GM23338 (cell line): Measurements from ENCODE around the gene KIAA1614.

ENCODE experiments used
- CTCF ChIP-seq, 2 experiments: fragments of 200-600 bp in 1 of 2; sonication (generic) in 1 of 2; conservative IDR thresholded peaks; 2 replicates each; pipeline versions ENCODE4 v1.5.1 to v1.6.1; 2016 to 2017; ENCODE audit warnings: antibody characterized with exemption in 2 of 2, low read depth in 2 of 2, mild to moderate bottlenecking in 2 of 2, moderate library complexity in 1 of 2
- ETS1 ChIP-seq: IDR thresholded peaks from 2 replicates; pipeline ENCODE4 v1.6.1; 2016; ENCODE audit warnings: antibody characterized with exemption
- EZH2 ChIP-seq: fragments of 200-600 bp; sonication (generic); IDR thresholded peaks from one replicate; pipeline ENCODE4 v1.8.0; 2017; ENCODE audit warnings: antibody characterized with exemption, mild to moderate bottlenecking, low read depth; ENCODE audit not compliant: unreplicated experiment

DNA sequence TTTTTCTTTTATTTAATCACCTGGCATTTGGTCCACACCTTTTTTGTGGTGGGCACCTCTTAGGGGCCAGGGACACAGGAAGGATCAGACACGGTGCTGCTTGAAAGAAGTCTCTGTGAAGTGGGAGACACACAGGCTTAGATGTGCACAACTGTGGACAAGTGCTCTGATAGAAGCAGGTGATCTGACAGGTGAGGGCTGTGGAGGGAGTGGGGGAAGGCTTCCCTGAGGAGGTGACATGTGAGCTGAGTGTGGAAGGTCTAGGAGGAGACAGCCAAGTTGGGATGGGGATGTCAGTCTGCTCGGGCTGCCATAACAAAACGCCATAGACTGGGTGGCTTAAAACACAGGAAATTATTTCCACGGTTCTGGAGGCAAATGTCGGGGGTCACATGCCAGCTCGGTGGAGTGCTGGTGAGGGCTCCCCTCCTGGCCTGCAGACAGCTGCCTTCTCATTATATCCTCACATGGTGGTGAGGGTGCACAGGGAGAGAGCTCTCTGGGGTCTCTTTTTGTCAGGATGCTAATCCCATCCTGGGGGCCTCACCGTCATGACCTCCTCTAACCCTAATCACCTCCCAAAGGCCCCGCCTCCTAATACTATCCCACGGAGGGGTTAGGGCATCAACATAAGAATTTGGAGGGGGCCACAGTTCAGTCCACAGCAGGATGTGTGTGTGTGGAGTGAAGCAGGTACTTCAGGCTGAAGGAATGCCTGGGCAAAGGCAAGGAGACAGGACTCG lies 5.2 kb upstream of the KIAA1614 start:
- TF ChIP-seq CTCF (conservative IDR thresholded peaks at IDR 0.05; ENCODE audit: low read depth in 2 of 2): no peak
- TF ChIP-seq ETS1: no peak
- TF ChIP-seq EZH2: no peak
